ENCODE measurements around the gene TENM3.

Gene TENM3

DNA sequence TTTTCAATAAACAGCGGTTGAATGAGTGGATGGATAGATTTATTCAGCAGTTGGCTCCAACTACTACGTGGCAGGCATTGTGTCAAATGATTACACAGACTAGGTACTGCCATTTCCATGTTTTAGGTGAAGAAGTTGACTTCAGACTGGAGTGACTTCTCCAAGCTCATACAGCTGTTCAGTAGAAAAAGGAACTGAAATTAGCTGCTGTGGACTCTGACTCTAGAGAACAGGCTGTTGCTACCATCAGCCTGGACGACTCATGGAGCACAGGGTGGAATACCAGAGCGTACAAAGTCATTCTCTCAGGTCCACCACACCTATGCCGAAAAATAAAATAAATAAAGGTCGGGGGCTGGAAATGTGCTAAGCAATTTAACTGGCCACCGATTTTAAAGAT is 45.3 kb downstream of the TENM3 start:
- no peaks in the 10 kb centered on the region for H3K27me3 ChIP-seq (ENCODE audit: low read length)
- no peaks in the 10 kb centered on the region for H3F3A ChIP-seq (ENCODE audit: insufficient read depth)
- H3K9me3 ChIP-seq (ENCODE audit: insufficient read depth, low read length) = no peaks in the 10 kb centered on the region
- H3K4me3 ChIP-seq (ENCODE audit: insufficient read depth, low read length, poor library complexity, severe bottlenecking) = no peak overlapping the region
- no peak for TF ChIP-seq CTCF (IDR thresholded peaks at IDR 0.05; ENCODE audit: insufficient read depth, low read length, poor library complexity, severe bottlenecking)
- TF ChIP-seq EZH2phosphoT487 (conservative IDR thresholded peaks at IDR 0.05; ENCODE audit: low read length) = no peak
- H4K20me1 ChIP-seq (ENCODE audit: low read depth, low read length) = no peaks in the 10 kb centered on the region
- no peak overlapping the region for H2AFZ ChIP-seq (ENCODE audit: low read depth, low read length, severe bottlenecking)
- no peak overlapping the region for H3K27ac ChIP-seq (ENCODE audit: low read depth, low read length)
- no peaks in the 10 kb centered on the region for H3K36me3 ChIP-seq (ENCODE audit: low read length)
- no peak overlapping the region for H3K4me2 ChIP-seq (ENCODE audit: low read depth, low read length, poor library complexity, severe bottlenecking)
- H3K9ac ChIP-seq (ENCODE audit: low read length) = no peak overlapping the region
- H3K9me2 ChIP-seq (replicated peaks; ENCODE audit: insufficient read depth, low read length) = no peaks in the 10 kb centered on the region
- no peaks in the 10 kb centered on the region for H3K79me2 ChIP-seq (ENCODE audit: insufficient read depth, low read length)

DNA sequence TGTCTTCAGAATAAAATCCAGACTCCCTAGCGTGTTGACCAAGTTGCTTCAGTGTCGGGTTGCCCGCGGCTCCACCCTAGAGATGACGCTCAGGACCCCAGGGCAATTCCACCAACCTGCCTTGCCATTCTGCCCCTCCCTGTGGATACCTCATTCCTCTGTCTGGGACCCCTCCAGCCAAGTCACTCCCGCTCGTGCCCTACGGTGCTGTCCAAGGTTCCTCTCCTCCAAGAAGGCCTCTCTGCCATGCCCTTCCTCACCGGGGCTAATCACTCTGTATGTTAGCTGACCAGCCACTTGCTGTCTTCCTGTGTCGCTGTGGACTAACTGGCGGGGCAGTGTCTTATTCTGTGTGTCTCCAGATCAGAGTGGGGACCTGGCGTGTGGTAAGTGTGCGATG is 46.6 kb downstream of the TENM3 start:
- no peaks in the 10 kb centered on the region for H3K27me3 ChIP-seq (ENCODE audit: low read length)
- H3K4me3 ChIP-seq (ENCODE audit: insufficient read depth, low read length, poor library complexity, severe bottlenecking) = no peak overlapping the region
- H3K4me2 ChIP-seq (ENCODE audit: low read depth, low read length, poor library complexity, severe bottlenecking) = no peak overlapping the region
- no peaks in the 10 kb centered on the region for H3K36me3 ChIP-seq (ENCODE audit: low read length)
- no peaks in the 10 kb centered on the region for H3F3A ChIP-seq (ENCODE audit: insufficient read depth)
- no peaks in the 10 kb centered on the region for H3K9me3 ChIP-seq (ENCODE audit: insufficient read depth, low read length)
- H3K9ac ChIP-seq (ENCODE audit: low read length) = no peak overlapping the region
- no peaks in the 10 kb centered on the region for H4K20me1 ChIP-seq (ENCODE audit: low read depth, low read length)
- TF ChIP-seq CTCF (IDR thresholded peaks at IDR 0.05; ENCODE audit: insufficient read depth, low read length, poor library complexity, severe bottlenecking) (no peak), EZH2phosphoT487 (conservative IDR thresholded peaks at IDR 0.05; ENCODE audit: low read length) (no peak)
- no peaks in the 10 kb centered on the region for H3K9me2 ChIP-seq (replicated peaks; ENCODE audit: insufficient read depth, low read length)
- H2AFZ ChIP-seq (ENCODE audit: low read depth, low read length, severe bottlenecking) = no peak overlapping the region
- no peak overlapping the region for H3K27ac ChIP-seq (ENCODE audit: low read depth, low read length)
- H3K79me2 ChIP-seq (ENCODE audit: insufficient read depth, low read length) = no peaks in the 10 kb centered on the region

DNA sequence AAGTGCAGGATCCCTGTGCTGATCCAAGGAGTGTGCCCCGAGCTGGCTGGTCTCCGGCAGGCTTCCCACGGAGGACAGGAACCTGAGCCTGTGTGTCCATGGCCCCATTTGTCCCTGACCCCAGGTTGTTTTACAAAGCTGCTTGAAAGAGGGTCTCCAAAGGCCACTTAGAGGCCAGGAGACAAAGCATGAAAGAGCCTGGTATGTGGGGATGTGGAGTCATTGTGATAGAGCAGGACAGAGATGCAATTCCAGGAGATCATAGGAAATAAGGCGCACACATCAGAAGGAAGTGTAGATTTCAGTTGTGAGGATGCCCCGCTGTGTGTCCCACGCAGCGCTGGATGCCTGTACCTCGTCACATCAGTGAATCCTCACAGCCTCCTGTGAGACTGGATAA is 48.0 kb downstream of the TENM3 start:
- H4K20me1 ChIP-seq (ENCODE audit: low read depth, low read length) = no peaks in the 10 kb centered on the region
- no peaks in the 10 kb centered on the region for H3K9me3 ChIP-seq (ENCODE audit: insufficient read depth, low read length)
- H3K36me3 ChIP-seq (ENCODE audit: low read length) = no peaks in the 10 kb centered on the region
- H3K9me2 ChIP-seq (replicated peaks; ENCODE audit: insufficient read depth, low read length) = no peaks in the 10 kb centered on the region
- H3K27me3 ChIP-seq (ENCODE audit: low read length) = no peaks in the 10 kb centered on the region
- no peak overlapping the region for H3K4me2 ChIP-seq (ENCODE audit: low read depth, low read length, poor library complexity, severe bottlenecking)
- H3F3A ChIP-seq (ENCODE audit: insufficient read depth) = no peaks in the 10 kb centered on the region
- no peak overlapping the region for H2AFZ ChIP-seq (ENCODE audit: low read depth, low read length, severe bottlenecking)
- no peak overlapping the region for H3K9ac ChIP-seq (ENCODE audit: low read length)
- no peak for TF ChIP-seq EZH2phosphoT487 (conservative IDR thresholded peaks at IDR 0.05; ENCODE audit: low read length)
- TF ChIP-seq CTCF (IDR thresholded peaks at IDR 0.05; ENCODE audit: insufficient read depth, low read length, poor library complexity, severe bottlenecking) = no peak
- no peak overlapping the region for H3K27ac ChIP-seq (ENCODE audit: low read depth, low read length)
- H3K79me2 ChIP-seq (ENCODE audit: insufficient read depth, low read length) = no peaks in the 10 kb centered on the region
- H3K4me3 ChIP-seq (ENCODE audit: insufficient read depth, low read length, poor library complexity, severe bottlenecking) = no peak overlapping the region
